NOMO-1 treated with DMSO at 0.1 percent for 48 hours (cell line): ENCODE results near the gene PPP2R5B.
"Not testable (repeated sequence)": the region's sequence is repeated elsewhere in the genome, so short reads cannot be mapped to it uniquely, and the experiment has no call there.

ENCODE experiments used
- DNase-seq: peaks from one replicate; lab custom pipeline; 2025; ENCODE audit not compliant: unreplicated experiment; lab: John Stamatoyannopoulos, UW

Gene PPP2R5B

DNA sequence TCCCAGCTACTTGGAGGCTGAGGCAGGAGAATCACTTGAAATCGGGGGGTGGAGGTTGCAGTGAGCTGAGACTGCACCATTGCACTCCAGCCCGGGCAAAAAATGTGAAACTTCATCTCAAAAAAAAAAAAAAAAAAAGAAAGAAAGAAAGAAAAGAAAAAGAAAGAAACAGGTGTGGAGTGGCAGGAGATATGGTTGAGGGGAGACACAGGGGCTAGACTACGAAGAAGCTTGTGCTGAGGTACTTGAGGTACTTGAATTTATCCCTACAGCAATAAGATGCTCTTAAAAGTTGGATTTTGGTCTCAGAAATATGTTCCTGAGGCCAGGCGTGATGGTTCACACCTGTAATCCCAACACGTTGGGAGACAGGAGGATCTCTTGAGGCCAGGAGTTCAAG is 49.6 kb downstream of the PPP2R5B start:
- DNase-seq: no peak

DNA sequence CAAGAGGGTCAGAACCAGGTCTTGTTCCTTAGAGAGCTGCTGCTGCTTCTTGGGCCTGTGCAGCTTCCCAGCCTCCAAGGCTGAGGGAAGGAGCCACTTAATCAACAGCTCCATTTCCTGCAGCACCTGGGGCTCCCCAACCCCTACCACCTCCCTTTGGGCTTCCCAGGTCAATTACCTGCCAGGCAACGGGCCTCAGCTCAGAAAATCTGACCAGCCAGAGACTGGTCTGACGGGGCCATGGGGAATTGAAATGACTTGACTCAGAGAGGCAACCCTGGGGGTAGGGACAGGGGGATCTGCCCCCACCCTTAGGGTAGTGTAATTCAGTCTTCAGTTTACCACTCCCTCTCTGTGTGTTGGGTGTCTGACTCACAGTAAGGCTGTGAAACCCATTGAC is 52.2 kb downstream of the PPP2R5B start:
- no peak for DNase-seq

DNA sequence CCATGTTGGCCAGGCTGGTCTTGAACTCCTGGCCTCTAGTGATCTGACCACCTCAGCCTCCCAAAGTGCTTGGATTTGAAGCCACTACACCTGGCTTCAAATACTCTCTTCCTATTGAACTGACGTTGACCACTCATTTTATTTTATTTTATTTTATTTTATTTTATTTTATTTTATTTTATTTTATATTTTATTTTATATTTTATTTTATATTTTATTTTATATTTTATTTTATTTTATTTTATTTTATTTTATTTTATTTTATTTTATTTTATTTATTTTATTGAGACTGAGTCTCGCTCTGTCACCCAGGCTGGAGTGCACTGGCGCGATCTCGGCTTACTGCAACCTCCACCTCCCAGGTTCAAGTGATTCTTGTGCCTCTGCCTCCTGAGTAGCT is 58.9 kb downstream of the PPP2R5B start:
- DNase-seq: not testable (repeated sequence)
